Loucy (cell line): Measurements from ENCODE around the gene TMEM19.

ENCODE experiments used
- EZH2phosphoT487 ChIP-seq: fragments of 200-600 bp; IDR thresholded peaks from 2 replicates; pipeline ENCODE4 v1.6.1; 2018; ENCODE audit warnings: antibody characterized with exemption, mild to moderate bottlenecking, moderate library complexity, borderline replicate concordance
- TF ChIP-seq, protein P1 (sequence below): fragments of 200-600 bp; sonication (generic); conservative IDR thresholded peaks from 2 replicates; pipeline ENCODE4 v1.5.1; 2014; ENCODE audit warnings: mild to moderate bottlenecking, antibody characterized with exemption, low read length

GRCh38 chr12:71671311-71671710 lies 14.6 kb upstream of the TMEM19 start:
- TF ChIP-seq, protein P1, sequence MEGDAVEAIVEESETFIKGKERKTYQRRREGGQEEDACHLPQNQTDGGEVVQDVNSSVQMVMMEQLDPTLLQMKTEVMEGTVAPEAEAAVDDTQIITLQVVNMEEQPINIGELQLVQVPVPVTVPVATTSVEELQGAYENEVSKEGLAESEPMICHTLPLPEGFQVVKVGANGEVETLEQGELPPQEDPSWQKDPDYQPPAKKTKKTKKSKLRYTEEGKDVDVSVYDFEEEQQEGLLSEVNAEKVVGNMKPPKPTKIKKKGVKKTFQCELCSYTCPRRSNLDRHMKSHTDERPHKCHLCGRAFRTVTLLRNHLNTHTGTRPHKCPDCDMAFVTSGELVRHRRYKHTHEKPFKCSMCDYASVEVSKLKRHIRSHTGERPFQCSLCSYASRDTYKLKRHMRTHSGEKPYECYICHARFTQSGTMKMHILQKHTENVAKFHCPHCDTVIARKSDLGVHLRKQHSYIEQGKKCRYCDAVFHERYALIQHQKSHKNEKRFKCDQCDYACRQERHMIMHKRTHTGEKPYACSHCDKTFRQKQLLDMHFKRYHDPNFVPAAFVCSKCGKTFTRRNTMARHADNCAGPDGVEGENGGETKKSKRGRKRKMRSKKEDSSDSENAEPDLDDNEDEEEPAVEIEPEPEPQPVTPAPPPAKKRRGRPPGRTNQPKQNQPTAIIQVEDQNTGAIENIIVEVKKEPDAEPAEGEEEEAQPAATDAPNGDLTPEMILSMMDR = no peak
- no peak for TF ChIP-seq EZH2phosphoT487
